H9 (cell line): Measurements from ENCODE around the gene RPL26. TPM values are rescaled to one million over a fixed set of nuclear protein-coding genes. Genes with fewer than 3 reads are reported as not detected.

Experiments used
- DNase-seq: peaks from one replicate; pipeline ENCODE4 v3.0.0-alpha.2; 2017
- H2AFZ ChIP-seq: one replicate; pipeline ENCODE4 v1.6.1; 2013; ENCODE audit warnings: mild to moderate bottlenecking, low read length, control low read depth, moderate library complexity
- H2AK5ac ChIP-seq: 2 replicates; pipeline ENCODE4 v1.6.1; 2013; ENCODE audit warnings: low read length, control low read depth, mixed read lengths; ENCODE audit not compliant: insufficient read length
- H2BK120ac ChIP-seq: one replicate; pipeline ENCODE4 v1.6.1; 2013; ENCODE audit warnings: low read depth, mild to moderate bottlenecking, low read length, control low read depth, inconsistent platforms; ENCODE audit not compliant: poor library complexity, severe bottlenecking
- H2BK12ac ChIP-seq: 2 replicates; pipeline ENCODE4 v1.6.1; 2013; ENCODE audit warnings: low read length, control low read depth, mixed read lengths, low read depth; ENCODE audit not compliant: insufficient read length
- H2BK15ac ChIP-seq: 2 replicates; pipeline ENCODE4 v1.6.1; 2013; ENCODE audit warnings: low read depth, low read length, control low read depth
- H2BK20ac ChIP-seq: one replicate; pipeline ENCODE4 v1.6.1; 2013; ENCODE audit warnings: low read depth, mild to moderate bottlenecking, low read length, control low read depth, inconsistent platforms; ENCODE audit not compliant: poor library complexity, severe bottlenecking
- H2BK5ac ChIP-seq: 2 replicates; pipeline ENCODE4 v1.6.1; 2013; ENCODE audit warnings: low read length, control low read depth, mixed read lengths; ENCODE audit not compliant: insufficient read length
- H3K14ac ChIP-seq: 2 replicates; pipeline ENCODE4 v1.6.1; 2013; ENCODE audit warnings: low read length, control low read depth; ENCODE audit not compliant: insufficient read depth
- H3K18ac ChIP-seq: 2 replicates; pipeline ENCODE4 v1.6.1; 2013; ENCODE audit warnings: low read depth, mild to moderate bottlenecking, mixed read lengths, low read length, control low read depth; ENCODE audit not compliant: insufficient read length
- H3K23ac ChIP-seq: 2 replicates; pipeline ENCODE4 v1.6.1; 2013; ENCODE audit warnings: low read length, control low read depth, mixed read lengths, low read depth; ENCODE audit not compliant: insufficient read length
- H3K23me2 ChIP-seq: 2 replicates; pipeline ENCODE4 v1.6.1; 2013; ENCODE audit warnings: low read depth, mild to moderate bottlenecking, mixed read lengths, low read length, control low read depth; ENCODE audit not compliant: insufficient read length, poor library complexity, severe bottlenecking
- H3K27ac ChIP-seq: 2 replicates; pipeline ENCODE4 v1.5.1; 2013; ENCODE audit warnings: low read length, control low read depth, mixed read lengths, low read depth; ENCODE audit not compliant: insufficient read length
- H3K27me3 ChIP-seq: 2 replicates; pipeline ENCODE4 v1.6.1; 2013; ENCODE audit warnings: low read length, control low read depth, inconsistent platforms; ENCODE audit not compliant: insufficient read depth
- H3K4ac ChIP-seq: 2 replicates; pipeline ENCODE4 v1.6.1; 2013; ENCODE audit warnings: low read depth, mild to moderate bottlenecking, control low read depth, inconsistent platforms, low read length, moderate library complexity
- H3K4me1 ChIP-seq: 2 replicates; pipeline ENCODE4 v1.6.1; 2013; ENCODE audit warnings: low read length, control low read depth, inconsistent platforms; ENCODE audit not compliant: insufficient read depth
- H3K4me2 ChIP-seq: 2 replicates; pipeline ENCODE4 v1.6.1; 2013; ENCODE audit warnings: low read length, control low read depth, mixed read lengths; ENCODE audit not compliant: insufficient read length, insufficient read depth
- H3K56ac ChIP-seq: 2 replicates; pipeline ENCODE4 v1.6.1; 2013; ENCODE audit warnings: low read depth, mild to moderate bottlenecking, mixed read lengths, low read length, control low read depth; ENCODE audit not compliant: insufficient read length
- H3K79me1 ChIP-seq: 2 replicates; pipeline ENCODE4 v1.6.1; 2013; ENCODE audit warnings: low read depth, mild to moderate bottlenecking, moderate library complexity, low read length, control low read depth, inconsistent platforms; ENCODE audit not compliant: insufficient read depth, poor library complexity, severe bottlenecking
- H3K79me2 ChIP-seq: 2 replicates; pipeline ENCODE4 v1.6.1; 2013; ENCODE audit warnings: low read length, control low read depth, inconsistent platforms; ENCODE audit not compliant: insufficient read depth
- H3K9ac ChIP-seq: 2 replicates; pipeline ENCODE4 v1.6.1; 2013; ENCODE audit warnings: low read length, control low read depth, mixed read lengths; ENCODE audit not compliant: insufficient read length; ENCODE audit errors: extremely low read depth
- H3K9me3 ChIP-seq: one replicate; pipeline ENCODE4 v1.6.1; 2013; ENCODE audit warnings: low read depth, low read length, inconsistent platforms; ENCODE audit not compliant: control insufficient read depth
- H3T11ph ChIP-seq: one replicate; pipeline ENCODE4 v1.6.1; 2013; ENCODE audit warnings: mild to moderate bottlenecking, low read length, control low read depth, inconsistent platforms
- H4K20me1 ChIP-seq: one replicate; pipeline ENCODE4 v1.6.1; 2013; ENCODE audit not compliant: control insufficient read depth, insufficient read length, insufficient read depth
- H4K5ac ChIP-seq: 2 replicates; pipeline ENCODE4 v1.6.1; 2013; ENCODE audit warnings: low read depth, mild to moderate bottlenecking, mixed read lengths, low read length, control low read depth; ENCODE audit not compliant: insufficient read length
- H4K8ac ChIP-seq: replicated peaks from 2 replicates; pipeline ENCODE4 v1.6.1; 2013; ENCODE audit warnings: low read length, control low read depth, mixed read lengths, low read depth; ENCODE audit not compliant: insufficient read length
- H4K91ac ChIP-seq: 2 replicates; pipeline ENCODE4 v1.6.1; 2013; ENCODE audit warnings: low read depth, mild to moderate bottlenecking, moderate library complexity, mixed read lengths, low read length, control low read depth; ENCODE audit not compliant: insufficient read length
- H3K27ac Mint-ChIP-seq, 3 experiments: 2 replicates in 2 of 3; 3 replicates in 1 of 3; pipeline ENCODE4 v1.8.0; 2020 to 2021; ENCODE audit warnings: mixed read lengths in 3 of 3, mild to moderate bottlenecking in 1 of 3, moderate library complexity in 1 of 3
- H3K27me3 Mint-ChIP-seq: 2 replicates; pipeline ENCODE4 v1.8.0; 2021; ENCODE audit warnings: low read depth, mild to moderate bottlenecking, moderate library complexity, mixed read lengths
- H3K36me3 Mint-ChIP-seq, 3 experiments: 2 replicates in 2 of 3; 3 replicates in 1 of 3; pipeline ENCODE4 v1.8.0; 2020 to 2021; ENCODE audit warnings: low read depth in 3 of 3, mixed read lengths in 3 of 3; ENCODE audit not compliant: insufficient read depth in 1 of 3
- H3K4me1 Mint-ChIP-seq, 2 experiments: 2 replicates each; pipeline ENCODE4 v1.8.0; 2020; ENCODE audit warnings: mixed read lengths in 2 of 2
- H3K4me3 Mint-ChIP-seq, 2 experiments: 2 replicates in 1 of 2; 3 replicates in 1 of 2; pipeline ENCODE4 v1.8.0; 2020 to 2021; ENCODE audit warnings: mild to moderate bottlenecking in 2 of 2, mixed read lengths in 2 of 2, moderate library complexity in 1 of 2
- H3K9me3 Mint-ChIP-seq, 2 experiments: 2 replicates in 1 of 2; 3 replicates in 1 of 2; pipeline ENCODE4 v1.8.0; 2020; ENCODE audit warnings: mild to moderate bottlenecking in 2 of 2, mixed read lengths in 2 of 2, moderate library complexity in 1 of 2
- WGBS: extraction: QIAGEN DNeasy Blood & Tissue Kit; methylation state at CpG from one replicate; pipeline ENCODE4 v1.1.7; 2013; ENCODE audit warnings: missing lambda C conversion rate, low lambda C conversion rate, mixed read lengths; ENCODE audit not compliant: insufficient read length; ENCODE audit errors: extremely low coverage; 5-methylcytosine and 5-hydroxymethylcytosine counted together
- total RNA-seq: library from RNA; stranded (reverse); gene quantifications from 2 replicates; pipeline ENCODE4 v1.2.1, GENCODE V29; 2021
- TF ChIP-seq, protein P1 (sequence below): fragments of 200-600 bp; sonication (generic); conservative IDR thresholded peaks from 3 replicates; pipeline ENCODE4 v1.8.0; 2021; ENCODE audit warnings: antibody characterized with exemption, mild to moderate bottlenecking

The RPL26 gene
- total RNA-seq, 1 experiment from 2014 or later: 2,434 TPM

- Histone ChIP-seq H3K23ac (no peak overlapping the region), H2BK5ac (no peak overlapping the region), H3T11ph (no peak overlapping the region), H2BK20ac (no peak overlapping the region), H3K14ac (no peak overlapping the region), H4K20me1 (no peaks in the 10 kb centered on the region), H3K79me2 (no peaks in the 10 kb centered on the region), H2BK12ac (no peak overlapping the region), H3K79me1 (no peaks in the 10 kb centered on the region), H3K4ac (no peak overlapping the region), H3K9me3 (no peaks in the 10 kb centered on the region), H4K8ac (no peak overlapping the region), H2BK120ac (no peak overlapping the region), H2AFZ (no peak overlapping the region), H3K9ac (no peak overlapping the region), H4K91ac (no peak overlapping the region), H3K56ac (no peak overlapping the region), H2BK15ac (no peak overlapping the region), H2AK5ac (no peak overlapping the region), H3K27ac (peak overlapping the region; percentile 33), H3K18ac (no peak overlapping the region), H3K4me2 (no peak overlapping the region), H4K5ac (no peak overlapping the region), H3K4me1 (no peaks in the 10 kb centered on the region), H3K23me2 (no peaks in the 10 kb centered on the region), H3K27me3 (no peaks in the 10 kb centered on the region)
- DNase-seq: no peak
- no peaks in the 10 kb centered on the region for H3K27me3 Mint-ChIP-seq
- no peaks in the 10 kb centered on the region for H3K36me3 Mint-ChIP-seq
- whole genome bisulfite sequencing: no CpG with 5 or more reads among the region's 5 CpGs
- no peak overlapping the region for H3K27ac Mint-ChIP-seq
- H3K4me3 Mint-ChIP-seq: no peak overlapping the region
- peaks cover 9 to 12% of the 10 kb centered on the region in 2 experiments for H3K4me1 Mint-ChIP-seq
- TF ChIP-seq, protein P1, sequence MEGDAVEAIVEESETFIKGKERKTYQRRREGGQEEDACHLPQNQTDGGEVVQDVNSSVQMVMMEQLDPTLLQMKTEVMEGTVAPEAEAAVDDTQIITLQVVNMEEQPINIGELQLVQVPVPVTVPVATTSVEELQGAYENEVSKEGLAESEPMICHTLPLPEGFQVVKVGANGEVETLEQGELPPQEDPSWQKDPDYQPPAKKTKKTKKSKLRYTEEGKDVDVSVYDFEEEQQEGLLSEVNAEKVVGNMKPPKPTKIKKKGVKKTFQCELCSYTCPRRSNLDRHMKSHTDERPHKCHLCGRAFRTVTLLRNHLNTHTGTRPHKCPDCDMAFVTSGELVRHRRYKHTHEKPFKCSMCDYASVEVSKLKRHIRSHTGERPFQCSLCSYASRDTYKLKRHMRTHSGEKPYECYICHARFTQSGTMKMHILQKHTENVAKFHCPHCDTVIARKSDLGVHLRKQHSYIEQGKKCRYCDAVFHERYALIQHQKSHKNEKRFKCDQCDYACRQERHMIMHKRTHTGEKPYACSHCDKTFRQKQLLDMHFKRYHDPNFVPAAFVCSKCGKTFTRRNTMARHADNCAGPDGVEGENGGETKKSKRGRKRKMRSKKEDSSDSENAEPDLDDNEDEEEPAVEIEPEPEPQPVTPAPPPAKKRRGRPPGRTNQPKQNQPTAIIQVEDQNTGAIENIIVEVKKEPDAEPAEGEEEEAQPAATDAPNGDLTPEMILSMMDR: no peak
- no peaks in the 10 kb centered on the region for H3K9me3 Mint-ChIP-seq
Measured at GRCh38 chr17:8345951-8346665, 36.9 kb downstream of the RPL26 start.
